Activated CD8-positive, alpha-beta memory T cell treated with anti-CD3 and anti-CD28 coated beads, Interleukin-2, amount 50 U/mL, for 48 hours (primary cell): ENCODE measurements around the gene MGST2.

Experiments used
- DNase-seq: peaks from one replicate; pipeline ENCODE4 v3.0.0-alpha.2; 2020

MGST2 gene

GRCh38 chr4:139712882-139713281 lies 47.3 kb downstream of the MGST2 start:
- DNase-seq = no peak

- DNase-seq = no peak
These were observed 50.2 kb downstream of the MGST2 start for GRCh38 chr4:139715746-139716391.

- no peak for DNase-seq
These were observed 52.7 kb downstream of the MGST2 start for GRCh38 chr4:139718358-139718757.

- no peak for DNase-seq
These were observed 53.2 kb downstream of the MGST2 start for GRCh38 chr4:139718833-139719232.

GRCh38 chr4:139719381-139720101 lies 53.9 kb downstream of the MGST2 start:
- DNase-seq = no peak

GRCh38 chr4:139720806-139721205 lies 55.2 kb downstream of the MGST2 start:
- DNase-seq = no peak

GRCh38 chr4:139721789-139722188 lies 56.2 kb downstream of the MGST2 start:
- DNase-seq = no peak

- no peak for DNase-seq
These were observed 59.6 kb downstream of the MGST2 start for GRCh38 chr4:139725236-139725635.

DNA sequence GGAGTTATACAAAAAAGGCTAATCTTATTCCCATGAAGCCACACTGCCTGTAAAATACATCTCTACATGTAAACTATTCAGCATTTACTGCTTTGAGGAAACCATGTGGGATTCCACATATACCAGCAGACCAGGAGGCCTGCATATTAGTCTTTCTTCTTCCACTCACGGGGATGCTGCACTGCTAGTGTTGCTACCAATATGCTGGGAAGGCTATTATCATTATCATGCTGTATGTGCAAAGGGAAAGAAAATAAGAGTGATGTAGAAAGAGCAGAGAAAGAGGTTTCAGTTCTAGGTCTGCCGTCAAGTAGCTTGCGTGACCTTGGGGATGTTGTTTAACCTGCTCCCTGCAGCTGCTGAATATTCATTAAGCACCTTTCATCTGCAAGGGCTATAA lies 61.0 kb downstream of the MGST2 start:
- no peak for DNase-seq

GRCh38 chr4:139728146-139728545 lies 62.5 kb downstream of the MGST2 start:
- no peak for DNase-seq

DNA sequence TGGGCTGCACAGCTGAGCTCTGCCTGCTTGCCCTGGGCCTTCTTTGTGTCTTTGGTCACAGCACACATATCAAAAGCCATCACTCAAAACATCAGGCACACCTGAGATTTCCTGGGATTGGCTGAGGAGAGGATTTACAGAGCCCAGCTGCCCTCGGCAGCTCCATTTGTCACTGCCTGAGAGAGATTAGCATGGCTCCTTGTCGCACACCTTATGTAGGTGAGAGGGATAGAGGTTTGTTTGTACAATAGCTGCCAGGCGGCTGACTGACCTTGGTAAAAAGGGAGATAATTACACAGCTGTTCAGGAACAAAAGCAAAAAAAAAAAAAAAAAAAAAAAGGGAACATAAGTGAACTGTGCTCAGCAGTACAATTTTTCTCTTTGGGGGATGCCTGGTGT lies 63.2 kb downstream of the MGST2 start:
- no peak for DNase-seq

DNA sequence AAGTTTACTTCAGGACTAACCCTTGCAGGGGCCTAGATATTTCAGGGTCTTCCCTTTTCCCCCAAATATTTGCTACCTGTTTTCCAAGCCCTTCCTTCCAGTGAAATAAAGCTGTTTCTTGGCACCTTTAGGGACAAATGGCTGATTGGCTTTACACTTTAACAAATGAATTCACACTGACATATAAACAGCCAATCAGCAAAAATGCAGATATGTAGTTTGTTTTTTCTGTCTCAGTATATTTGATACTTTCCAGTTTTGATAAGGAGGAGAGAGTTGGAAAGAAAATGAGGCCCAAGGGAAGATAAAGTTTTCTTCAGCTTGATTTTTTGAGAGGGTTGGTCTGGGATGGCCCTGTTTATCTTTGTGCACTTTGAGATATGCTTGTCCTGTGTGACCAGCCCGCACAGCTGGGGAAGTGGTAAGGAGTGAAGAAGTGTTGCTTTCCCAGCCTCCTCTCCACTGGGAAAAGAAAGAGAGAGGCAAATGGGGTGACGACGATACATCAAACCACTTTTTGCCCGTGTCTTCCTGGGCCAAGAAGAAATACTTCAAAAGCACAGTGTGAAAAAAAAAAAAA lies 67.5 kb downstream of the MGST2 start:
- DNase-seq = no peak

GRCh38 chr4:139734201-139734874 lies 68.7 kb downstream of the MGST2 start:
- DNase-seq = no peak

DNA sequence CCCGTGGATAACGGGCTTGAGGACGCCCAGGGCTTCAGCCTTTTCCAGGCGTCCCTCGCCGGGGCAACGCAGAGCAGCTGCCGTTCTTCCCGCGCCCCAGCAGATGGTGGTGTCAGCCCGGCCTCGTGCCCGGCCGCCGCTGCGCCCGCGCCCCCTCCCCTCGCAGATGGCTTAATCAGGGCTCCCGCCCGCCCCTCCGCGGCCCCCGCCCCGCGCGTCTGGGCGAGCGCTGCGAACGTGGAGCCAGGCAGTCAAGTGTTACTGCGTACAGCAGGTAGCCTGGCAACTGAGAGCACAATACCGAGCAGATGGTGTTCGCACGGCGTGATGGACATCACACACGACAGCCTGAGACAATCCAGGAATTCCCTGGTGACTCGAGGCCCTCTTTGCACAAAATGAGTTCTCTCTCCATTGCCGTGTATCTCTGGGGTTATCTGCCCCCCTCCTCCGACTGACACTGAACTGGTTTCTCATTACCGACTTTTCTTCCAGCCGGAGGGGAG lies 69.3 kb downstream of the MGST2 start:
- DNase-seq = peak; percentile 82

DNA sequence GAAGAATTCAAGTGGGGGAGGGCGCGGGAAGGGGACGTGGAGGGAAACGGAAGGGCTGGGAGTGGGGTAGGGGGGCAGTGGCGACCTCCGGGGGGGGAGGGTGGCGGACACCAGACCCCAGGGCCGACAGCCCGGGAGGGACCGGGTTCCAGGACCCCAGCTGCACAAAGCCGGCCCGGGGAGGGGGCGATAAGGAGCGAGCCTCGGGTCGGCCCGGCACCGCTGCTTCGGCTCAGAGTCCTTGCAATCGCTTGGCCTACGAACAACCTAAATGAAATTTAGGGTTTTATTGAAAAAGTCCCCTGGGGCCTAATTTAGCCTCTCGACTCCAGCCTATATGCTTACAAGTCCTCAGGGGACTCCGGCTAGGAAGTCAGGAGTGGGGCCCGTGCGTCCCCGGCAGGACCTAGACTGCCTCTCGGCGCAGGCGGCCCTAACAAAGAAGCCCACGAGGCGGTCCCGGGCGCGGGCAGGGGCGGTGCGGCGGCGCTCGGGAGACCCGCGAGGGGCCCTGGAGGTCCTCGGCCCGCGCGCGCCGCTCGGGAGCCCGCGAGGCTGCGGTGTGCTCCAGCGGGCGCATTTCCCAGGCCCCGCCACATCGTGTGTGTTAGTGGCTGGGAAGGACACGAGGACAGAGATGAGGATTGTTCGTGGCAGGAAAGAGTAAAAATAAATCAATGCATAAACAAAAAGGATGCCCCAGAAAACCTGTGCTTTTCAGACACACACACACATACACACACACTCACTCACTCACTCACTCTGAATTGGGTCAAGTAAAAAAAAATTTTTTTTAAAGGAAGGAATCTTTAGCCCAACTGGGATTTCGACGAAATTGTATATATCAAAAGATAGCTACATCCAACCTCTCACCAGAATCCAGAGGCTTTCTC lies 70.0 kb downstream of the MGST2 start:
- DNase-seq = peak; percentile 56

GRCh38 chr4:139736274-139736660 lies 70.6 kb downstream of the MGST2 start:
- DNase-seq = no peak

DNA sequence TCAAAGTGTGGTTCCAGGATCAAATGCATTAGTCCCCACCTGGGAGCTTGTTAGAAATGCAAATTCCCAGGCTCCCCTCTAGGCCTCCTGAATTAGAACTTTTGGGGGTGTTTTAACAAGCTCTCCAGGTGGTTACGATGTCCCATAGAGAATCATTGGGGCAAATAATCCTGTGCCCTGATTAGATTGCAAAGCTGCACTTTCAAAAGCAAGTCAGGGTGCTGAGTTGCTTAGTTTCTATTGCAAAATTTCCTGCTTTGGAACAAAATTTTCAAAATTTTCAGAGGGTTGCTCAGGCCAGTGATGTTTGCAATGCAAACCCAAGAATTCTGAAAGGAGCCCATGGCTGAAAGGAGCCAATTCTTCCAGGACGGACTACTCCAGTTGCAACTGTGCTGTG lies 71.0 kb downstream of the MGST2 start:
- DNase-seq = no peak

GRCh38 chr4:139738846-139739613 lies 73.4 kb downstream of the MGST2 start:
- no peak for DNase-seq

DNA sequence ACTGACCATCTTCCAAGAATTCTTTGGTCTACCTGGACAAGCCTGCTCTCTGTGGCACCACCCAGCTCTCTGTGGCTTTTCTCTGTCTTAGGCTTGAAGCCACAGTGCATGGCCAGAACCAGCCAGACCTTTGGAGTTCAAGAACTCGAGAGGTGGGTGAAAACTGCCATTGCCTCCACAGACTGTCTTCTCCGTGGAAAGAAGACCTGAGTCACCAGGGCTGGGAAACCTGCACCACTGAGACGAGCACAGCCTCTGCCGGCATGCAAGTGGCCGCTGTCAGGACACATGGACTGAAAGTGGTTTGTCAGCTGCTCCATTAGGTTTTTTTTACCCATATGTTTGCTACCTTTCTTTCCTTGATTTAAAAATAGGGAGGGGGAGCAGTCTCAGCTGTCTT lies 74.5 kb downstream of the MGST2 start:
- no peak for DNase-seq

DNA sequence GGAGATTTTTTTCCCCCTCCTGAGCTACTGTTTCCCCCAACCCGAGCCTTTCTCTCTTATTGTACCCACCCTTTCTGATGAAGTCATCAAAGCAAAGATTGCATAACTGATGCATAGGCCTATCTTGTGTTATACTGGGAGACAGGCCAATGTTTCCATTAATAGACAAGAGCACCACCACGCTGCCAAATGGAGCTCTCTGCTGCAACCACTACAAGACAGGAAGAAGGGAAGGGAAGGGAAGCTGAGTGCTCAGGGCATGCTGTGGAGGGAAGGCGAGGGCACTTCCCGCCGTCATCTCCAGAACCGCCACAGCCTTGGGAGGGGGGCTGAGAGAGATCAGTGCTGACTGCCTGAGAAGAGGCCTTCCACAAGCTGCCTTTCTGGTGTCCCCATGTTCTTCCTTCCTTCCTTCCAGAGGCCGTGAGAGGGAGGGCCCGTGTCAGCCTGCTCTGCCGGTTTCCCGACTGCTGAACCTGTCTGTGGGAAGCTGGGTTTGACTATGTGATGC lies 75.0 kb downstream of the MGST2 start:
- no peak for DNase-seq

- DNase-seq = no peak
These were observed 77.4 kb downstream of the MGST2 start for GRCh38 chr4:139743027-139743426.

GRCh38 chr4:139744232-139744631 lies 78.6 kb downstream of the MGST2 start:
- no peak for DNase-seq
